HG03565 (cell line): ENCODE measurements around the gene ITPR2.

ENCODE experiments used
- ATAC-seq: cut with Tn5 transposase; IDR thresholded peaks from one replicate; pipeline ENCODE4 v1.9.1; 2021; ENCODE audit warnings: mild to moderate bottlenecking, moderate library complexity; ENCODE audit not compliant: unreplicated experiment

Gene ITPR2

GRCh38 chr12:26428420-26428819 lies 404.6 kb downstream of the ITPR2 start:
- ATAC-seq = no peak

- ATAC-seq = no peak
Observed at GRCh38 chr12:26426652-26427051, 406.3 kb downstream of the ITPR2 start.

- peak; percentile 75 for ATAC-seq
Observed at GRCh38 chr12:26425587-26426260, 407.3 kb downstream of the ITPR2 start.

GRCh38 chr12:26422839-26423398 lies 410.1 kb downstream of the ITPR2 start:
- ATAC-seq = peak; percentile 48

GRCh38 chr12:26416550-26416949 lies 416.4 kb downstream of the ITPR2 start:
- ATAC-seq = no peak

- ATAC-seq = no peak
Observed at GRCh38 chr12:26410689-26411088, 422.3 kb downstream of the ITPR2 start.

- no peak for ATAC-seq
Observed at GRCh38 chr12:26406813-26407212, 426.2 kb downstream of the ITPR2 start.

GRCh38 chr12:26406391-26406790 lies 426.6 kb downstream of the ITPR2 start:
- ATAC-seq = no peak

- ATAC-seq = no peak
Observed at GRCh38 chr12:26403601-26404000, 429.4 kb downstream of the ITPR2 start.

GRCh38 chr12:26402648-26403047 lies 430.3 kb downstream of the ITPR2 start:
- no peak for ATAC-seq

- no peak for ATAC-seq
Observed at GRCh38 chr12:26401874-26402273, 431.1 kb downstream of the ITPR2 start.

GRCh38 chr12:26400627-26401026 lies 432.4 kb downstream of the ITPR2 start:
- no peak for ATAC-seq

- no peak for ATAC-seq
Observed at GRCh38 chr12:26399381-26399780, 433.6 kb downstream of the ITPR2 start.

GRCh38 chr12:26396402-26396801 lies 436.6 kb downstream of the ITPR2 start:
- ATAC-seq = peak; percentile 82

- no peak for ATAC-seq
Observed at GRCh38 chr12:26389343-26389742, 443.7 kb downstream of the ITPR2 start.

- no peak for ATAC-seq
Observed at GRCh38 chr12:26384536-26384935, 448.5 kb downstream of the ITPR2 start.

GRCh38 chr12:26383041-26383440 lies 450.0 kb downstream of the ITPR2 start:
- no peak for ATAC-seq

- ATAC-seq = no peak
Observed at GRCh38 chr12:26380897-26381296, 452.1 kb downstream of the ITPR2 start.

- ATAC-seq = no peak
Observed at GRCh38 chr12:26379777-26380467, 453.1 kb downstream of the ITPR2 start.

GRCh38 chr12:26378711-26379110 lies 454.3 kb downstream of the ITPR2 start:
- ATAC-seq = no peak

GRCh38 chr12:26374934-26375680 lies 457.9 kb downstream of the ITPR2 start:
- no peak for ATAC-seq
